ENCODE results near the gene SLC25A36. TPM values are rescaled to one million over a fixed set of nuclear protein-coding genes. Genes with fewer than 3 reads are reported as not detected.
"Not testable (repeated sequence)": the region's sequence is repeated elsewhere in the genome, so short reads cannot be mapped to it uniquely, and the experiment has no call there.

SLC25A36 gene
- total RNA-seq, 1 donor from 2014 or later = 156 TPM

GRCh38 chr3:140994316-140994715, 52.7 kb downstream of the SLC25A36 start:
- peaks cover 2% of the 10 kb centered on the region for H3K27me3 Mint-ChIP-seq (ENCODE audit: low read depth)
- H3K4me1 Mint-ChIP-seq = no peaks in the 10 kb centered on the region
- no peak overlapping the region for H3K27ac Mint-ChIP-seq
- no peaks in the 10 kb centered on the region for H3K36me3 Mint-ChIP-seq
- no peak overlapping the region for H3K4me3 Mint-ChIP-seq
- H3K9me3 Mint-ChIP-seq = peaks cover 21% of the 10 kb centered on the region
- no peak for TF ChIP-seq CTCF (IDR thresholded peaks at IDR 0.05; ENCODE audit: unreplicated experiment)
- no peak for DNase-seq (ENCODE audit: low spot score in 2 of 2, unreplicated experiment in 2 of 2)

GRCh38 chr3:140994861-140995260, 53.2 kb downstream of the SLC25A36 start:
- H3K36me3 Mint-ChIP-seq = not testable (repeated sequence)

GRCh38 chr3:140995881-140996280, 54.2 kb downstream of the SLC25A36 start:
- Mint-ChIP-seq H3K27ac (no peak overlapping the region), H3K36me3 (no peaks in the 10 kb centered on the region), H3K9me3 (peaks cover 21% of the 10 kb centered on the region), H3K27me3 (ENCODE audit: low read depth) (no peaks in the 10 kb centered on the region), H3K4me1 (no peaks in the 10 kb centered on the region), H3K4me3 (no peak overlapping the region)
- TF ChIP-seq CTCF (IDR thresholded peaks at IDR 0.05; ENCODE audit: unreplicated experiment) = no peak
- no peak for DNase-seq (ENCODE audit: low spot score in 2 of 2, unreplicated experiment in 2 of 2)

More at GRCh38 chr3:140994861-140995260, 53.2 kb downstream of the SLC25A36 start:
- H3K4me3 Mint-ChIP-seq; DNase-seq (ENCODE audit: low spot score in 2 of 2, unreplicated experiment in 2 of 2); H3K27ac Mint-ChIP-seq; H3K27me3 Mint-ChIP-seq (ENCODE audit: low read depth); H3K4me1 Mint-ChIP-seq: not testable (repeated sequence)
- H3K9me3 Mint-ChIP-seq = peaks cover 21% of the 10 kb centered on the region

- H3K27ac Mint-ChIP-seq = no peak overlapping the region
- H3K4me1 Mint-ChIP-seq = no peaks in the 10 kb centered on the region
Measured at GRCh38 chr3:141000027-141000663, 58.5 kb downstream of the SLC25A36 start.

GRCh38 chr3:141000686-141001085, 59.0 kb downstream of the SLC25A36 start:
- Mint-ChIP-seq H3K36me3 (no peaks in the 10 kb centered on the region), H3K9me3 (peaks cover 7% of the 10 kb centered on the region), H3K27ac (no peak overlapping the region), H3K4me1 (no peaks in the 10 kb centered on the region), H3K4me3 (no peak overlapping the region), H3K27me3 (ENCODE audit: low read depth) (no peaks in the 10 kb centered on the region)
- no peak for TF ChIP-seq CTCF (IDR thresholded peaks at IDR 0.05; ENCODE audit: unreplicated experiment)
- no peak for DNase-seq (ENCODE audit: low spot score in 2 of 2, unreplicated experiment in 2 of 2)

More at GRCh38 chr3:141000027-141000663, 58.5 kb downstream of the SLC25A36 start:
- H3K36me3 Mint-ChIP-seq = no peaks in the 10 kb centered on the region
- DNase-seq (ENCODE audit: low spot score in 2 of 2, unreplicated experiment in 2 of 2) = peak; percentile 32 to 63
- H3K4me3 Mint-ChIP-seq = no peak overlapping the region
- H3K27me3 Mint-ChIP-seq (ENCODE audit: low read depth) = no peaks in the 10 kb centered on the region
- H3K9me3 Mint-ChIP-seq = peaks cover 7% of the 10 kb centered on the region
- peak; percentile 18 for TF ChIP-seq CTCF (IDR thresholded peaks at IDR 0.05; ENCODE audit: unreplicated experiment)

- peaks cover 2% of the 10 kb centered on the region for H3K27me3 Mint-ChIP-seq (ENCODE audit: low read depth)
- peaks cover under 1% of the 10 kb centered on the region for H3K4me1 Mint-ChIP-seq
- no peak for DNase-seq (ENCODE audit: low spot score in 2 of 2, unreplicated experiment in 2 of 2)
- peaks cover 12% of the 10 kb centered on the region for H3K9me3 Mint-ChIP-seq
- no peak for TF ChIP-seq CTCF (IDR thresholded peaks at IDR 0.05; ENCODE audit: unreplicated experiment)
- no peaks in the 10 kb centered on the region for H3K36me3 Mint-ChIP-seq
- H3K27ac Mint-ChIP-seq = no peak overlapping the region
- H3K4me3 Mint-ChIP-seq = no peak overlapping the region
Measured at GRCh38 chr3:141006344-141006743, 64.7 kb downstream of the SLC25A36 start.
